Activated naive CD4-positive, alpha-beta T cell treated with anti-CD3 and anti-CD28 coated beads, Interleukin-2, amount 10 ng/mL, durations not matched to agents 7 days and 5 days (primary cell): ENCODE measurements around the gene ATP6AP1.
"Not testable (repeated sequence)": the region's sequence is repeated elsewhere in the genome, so short reads cannot be mapped to it uniquely, and the experiment has no call there.

Source experiments
- CTCF ChIA-PET: fragments of 350-600 bp; sonication (Branson Sonifier 250); formaldehyde crosslinking; loops from one replicate; lab custom pipeline; 2021; ENCODE audit warnings: antibody characterized with exemption; lab: Charles Lee
- DNase-seq: peaks from one replicate; pipeline ENCODE4 v3.0.0-alpha.2; 2020
- H3K27ac Mint-ChIP-seq: one replicate; pipeline ENCODE4 v1.8.0; 2021; ENCODE audit warnings: mild to moderate bottlenecking, moderate library complexity, mixed read lengths
- H3K27me3 Mint-ChIP-seq: one replicate; pipeline ENCODE4 v1.8.0; 2021; ENCODE audit warnings: mild to moderate bottlenecking, mixed read lengths
- H3K36me3 Mint-ChIP-seq: one replicate; pipeline ENCODE4 v1.8.0; 2021; ENCODE audit warnings: mixed read lengths
- H3K4me1 Mint-ChIP-seq: one replicate; pipeline ENCODE4 v1.8.0; 2021; ENCODE audit warnings: mixed read lengths
- H3K4me3 Mint-ChIP-seq: one replicate; pipeline ENCODE4 v1.8.0; 2021; ENCODE audit warnings: mild to moderate bottlenecking, moderate library complexity, mixed read lengths
- H3K9me3 Mint-ChIP-seq: one replicate; pipeline ENCODE4 v1.8.0; 2021; ENCODE audit warnings: mixed read lengths

Gene ATP6AP1

GRCh38 chrX:154396363-154396762 is 32.1 kb upstream of the ATP6AP1 start:
- H3K4me1 Mint-ChIP-seq: peaks cover 24% of the 10 kb centered on the region
- peaks cover 29% of the 10 kb centered on the region for H3K36me3 Mint-ChIP-seq
- CTCF ChIA-PET, H3K9me3 Mint-ChIP-seq, DNase-seq, H3K27me3 Mint-ChIP-seq: not testable (repeated sequence)
- peak overlapping the region; percentile 67 for H3K27ac Mint-ChIP-seq
- peak overlapping the region; percentile 99 for H3K4me3 Mint-ChIP-seq

GRCh38 chrX:154396973-154397887 is 31.2 kb upstream of the ATP6AP1 start:
- H3K4me3 Mint-ChIP-seq: peak overlapping the region; percentile 99
- peaks cover 24% of the 10 kb centered on the region for H3K4me1 Mint-ChIP-seq

GRCh38 chrX:154397888-154398667 is 30.4 kb upstream of the ATP6AP1 start, which contains the start of gene RPL10:
Gene RPL10 (plus strand): TSS chrX:154398377. CDS start chrX:154398520, 143 bp downstream.
- H3K4me1 Mint-ChIP-seq: peaks cover 24% of the 10 kb centered on the region
- no peaks in the 10 kb centered on the region for H3K9me3 Mint-ChIP-seq
- peak; percentile 93 for DNase-seq
- peak within 1 kb of the TSS; percentile 100 for H3K27ac Mint-ChIP-seq
- H3K36me3 Mint-ChIP-seq: peaks cover 30% of the 10 kb centered on the region
- CTCF ChIA-PET: interaction anchor here (1.2 to 2.4 kb wide), 4 partner anchors 11 to 385 kb away, joined by 3 to 14 read pairs (median 3); partner anchors contain the start of gene DNASE1L1
- peak within 1 kb of the TSS; percentile 99 for H3K4me3 Mint-ChIP-seq
- H3K27me3 Mint-ChIP-seq: peaks cover 4% of the 10 kb centered on the region

More at GRCh38 chrX:154396973-154397887, 31.2 kb upstream of the ATP6AP1 start:
- peak; percentile 72 for DNase-seq
- CTCF ChIA-PET: interaction anchor here (1.5 kb wide), 1 partner anchor 384 kb away, joined by 3 read pairs; no protein-coding TSS in a partner anchor
- Mint-ChIP-seq H3K36me3 (peaks cover 30% of the 10 kb centered on the region), H3K27me3 (peaks cover 4% of the 10 kb centered on the region), H3K9me3 (no peaks in the 10 kb centered on the region), H3K27ac (peak overlapping the region; percentile 100)

GRCh38 chrX:154398668-154399526 is 29.6 kb upstream of the ATP6AP1 start:
- Mint-ChIP-seq H3K36me3 (peaks cover 30% of the 10 kb centered on the region), H3K27me3 (peaks cover 4% of the 10 kb centered on the region), H3K9me3 (no peaks in the 10 kb centered on the region), H3K4me1 (peaks cover 24% of the 10 kb centered on the region), H3K4me3 (peak overlapping the region; percentile 99), H3K27ac (peak overlapping the region; percentile 100)
- CTCF ChIA-PET: interaction anchor here (1.1 to 2.4 kb wide), 6 partner anchors 10 to 386 kb away, joined by 3 to 14 read pairs (median 4); partner anchors contain the start of genes DNASE1L1 and TAFAZZIN
- peak; percentile 89 for DNase-seq

GRCh38 chrX:154399527-154400368 is 28.7 kb upstream of the ATP6AP1 start:
- CTCF ChIA-PET: interaction anchor here (0.6 to 2.4 kb wide), 4 partner anchors 10 to 128 kb away, joined by 3 to 14 read pairs (median 6); partner anchors contain the start of genes DNASE1L1 and TAFAZZIN
- peak; percentile 58 for DNase-seq
- Mint-ChIP-seq H3K27me3 (peaks cover 4% of the 10 kb centered on the region), H3K4me1 (peaks cover 24% of the 10 kb centered on the region), H3K9me3 (no peaks in the 10 kb centered on the region), H3K36me3 (peaks cover 30% of the 10 kb centered on the region), H3K4me3 (peak overlapping the region; percentile 99), H3K27ac (peak overlapping the region; percentile 100)

GRCh38 chrX:154400369-154400817 is 28.1 kb upstream of the ATP6AP1 start:
- CTCF ChIA-PET: interaction anchor here (0.6 to 2.4 kb wide), 3 partner anchors 9 to 87 kb away, joined by 3 to 14 read pairs (median 8); partner anchors contain the start of genes DNASE1L1 and TAFAZZIN
- H3K4me3 Mint-ChIP-seq: peak overlapping the region; percentile 99
- peak overlapping the region; percentile 100 for H3K27ac Mint-ChIP-seq
- not testable (repeated sequence) for DNase-seq, H3K9me3 Mint-ChIP-seq, H3K27me3 Mint-ChIP-seq
- H3K4me1 Mint-ChIP-seq: peaks cover 24% of the 10 kb centered on the region
- H3K36me3 Mint-ChIP-seq: peaks cover 30% of the 10 kb centered on the region

- CTCF ChIA-PET: no interaction called here
- peaks cover 30% of the 10 kb centered on the region for H3K36me3 Mint-ChIP-seq
- peaks cover 24% of the 10 kb centered on the region for H3K4me1 Mint-ChIP-seq
- H3K27ac Mint-ChIP-seq: peak overlapping the region; percentile 100
- no peaks in the 10 kb centered on the region for H3K9me3 Mint-ChIP-seq
- peaks cover 4% of the 10 kb centered on the region for H3K27me3 Mint-ChIP-seq
- DNase-seq: no peak
- H3K4me3 Mint-ChIP-seq: peak overlapping the region; percentile 33
These were observed 27.3 kb upstream of the ATP6AP1 start for GRCh38 chrX:154401045-154401799.

GRCh38 chrX:154401918-154402621 is 26.4 kb upstream of the ATP6AP1 start:
- Mint-ChIP-seq H3K9me3 (no peaks in the 10 kb centered on the region), H3K4me3 (no peak overlapping the region), H3K27me3 (peaks cover 4% of the 10 kb centered on the region), H3K27ac (peak overlapping the region; percentile 100), H3K36me3 (peaks cover 30% of the 10 kb centered on the region), H3K4me1 (peaks cover 22% of the 10 kb centered on the region)
- CTCF ChIA-PET: no interaction called here
- no peak for DNase-seq

GRCh38 chrX:154402622-154403127 is 25.8 kb upstream of the ATP6AP1 start:
- H3K9me3 Mint-ChIP-seq: no peaks in the 10 kb centered on the region
- CTCF ChIA-PET: no interaction called here
- H3K27me3 Mint-ChIP-seq: peaks cover 4% of the 10 kb centered on the region
- peaks cover 30% of the 10 kb centered on the region for H3K36me3 Mint-ChIP-seq
- H3K27ac Mint-ChIP-seq: no peak overlapping the region
- DNase-seq: no peak
- no peak overlapping the region for H3K4me3 Mint-ChIP-seq
- peaks cover 21% of the 10 kb centered on the region for H3K4me1 Mint-ChIP-seq

- peaks cover 4% of the 10 kb centered on the region for H3K27me3 Mint-ChIP-seq
- no peak for DNase-seq
- CTCF ChIA-PET: no interaction called here
- H3K4me1 Mint-ChIP-seq: peaks cover 22% of the 10 kb centered on the region
- no peaks in the 10 kb centered on the region for H3K9me3 Mint-ChIP-seq
- peaks cover 27% of the 10 kb centered on the region for H3K36me3 Mint-ChIP-seq
- no peak overlapping the region for H3K4me3 Mint-ChIP-seq
- peak overlapping the region; percentile 28 for H3K27ac Mint-ChIP-seq
These were observed 25.3 kb upstream of the ATP6AP1 start for GRCh38 chrX:154403192-154403591.

- DNase-seq: no peak
- no peak overlapping the region for H3K27ac Mint-ChIP-seq
- H3K27me3 Mint-ChIP-seq: peaks cover under 1% of the 10 kb centered on the region
- peaks cover 27% of the 10 kb centered on the region for H3K4me1 Mint-ChIP-seq
- peaks cover 26% of the 10 kb centered on the region for H3K36me3 Mint-ChIP-seq
- CTCF ChIA-PET: no interaction called here
- no peak overlapping the region for H3K4me3 Mint-ChIP-seq
- no peaks in the 10 kb centered on the region for H3K9me3 Mint-ChIP-seq
These were observed 24.6 kb upstream of the ATP6AP1 start for GRCh38 chrX:154403858-154404257.
